Amygdala (tissue), 56 donors: Measurements from ENCODE around the gene SORCS2.
A peak's percentile ranks its signal among the peaks of the same experiment; 100 is the strongest.

Experiments used
- DNase-seq, 56 donors: peaks; one replicate each; lab custom pipeline; 2025; lab: John Stamatoyannopoulos, UW

Gene SORCS2

DNA sequence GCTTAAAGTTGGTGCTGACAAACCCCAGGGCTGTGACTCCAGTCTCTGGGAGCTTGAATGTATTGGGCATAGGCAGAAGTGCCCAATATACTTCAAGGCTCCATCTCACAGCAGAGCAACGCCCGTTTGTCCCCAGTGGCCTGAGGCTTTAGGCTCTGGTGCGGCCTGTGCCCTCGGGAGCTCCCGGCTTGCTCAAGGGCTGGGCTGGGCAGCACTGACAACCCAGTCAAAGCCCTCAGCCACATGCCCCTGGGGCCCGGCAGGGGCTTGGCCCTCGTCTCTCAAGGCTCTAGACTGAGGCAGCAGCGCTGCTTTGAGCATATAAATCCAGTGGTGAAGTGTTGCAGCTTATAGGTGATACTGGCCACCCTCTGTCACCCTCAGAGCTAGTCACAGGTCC lies 543.6 kb downstream of the SORCS2 start:
- DNase-seq = no peak

DNA sequence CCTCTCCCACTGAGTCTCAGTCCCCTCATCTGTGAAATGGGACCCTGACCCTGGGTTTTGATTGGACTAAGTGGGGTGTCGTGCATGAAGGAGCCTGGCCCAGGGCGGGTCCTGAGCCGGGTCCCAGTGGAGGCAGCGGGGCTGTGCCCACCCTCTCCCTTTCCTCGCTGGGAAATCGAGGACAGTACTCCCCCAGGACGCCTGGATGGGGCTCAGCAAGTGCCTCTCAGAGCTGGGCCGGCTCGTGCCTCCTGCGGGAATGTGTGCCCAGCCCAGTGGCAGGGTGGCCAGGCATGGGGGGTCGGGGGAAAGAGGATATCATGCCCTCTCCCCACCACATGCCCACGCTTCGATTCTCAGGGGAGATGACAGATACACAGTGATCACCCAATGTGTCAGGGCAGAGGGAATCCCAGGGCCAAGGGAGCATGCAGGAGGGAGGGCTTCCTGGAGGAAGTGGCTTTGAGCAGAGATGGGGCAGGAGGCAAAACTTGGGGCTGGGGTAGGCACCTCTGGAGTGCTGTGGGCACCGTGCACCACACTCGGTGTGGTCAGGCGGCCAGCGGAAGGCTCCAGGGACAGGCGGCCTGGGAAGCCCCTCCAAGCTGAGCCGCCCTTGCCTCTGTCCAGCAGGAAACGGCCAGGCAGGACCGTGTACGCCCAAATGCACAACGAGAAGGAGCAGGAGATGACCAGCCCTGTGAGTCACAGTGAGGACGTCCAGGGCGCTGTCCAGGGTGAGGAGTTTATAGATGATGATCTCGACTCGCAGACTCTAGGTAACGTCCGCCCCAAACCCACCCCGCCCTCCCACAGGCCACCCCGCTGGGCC lies 544.3 kb downstream of the SORCS2 start:
- no peak for DNase-seq

- no peak for DNase-seq
Measured at GRCh38 chr4:7737268-7737645, 544.9 kb downstream of the SORCS2 start.

DNA sequence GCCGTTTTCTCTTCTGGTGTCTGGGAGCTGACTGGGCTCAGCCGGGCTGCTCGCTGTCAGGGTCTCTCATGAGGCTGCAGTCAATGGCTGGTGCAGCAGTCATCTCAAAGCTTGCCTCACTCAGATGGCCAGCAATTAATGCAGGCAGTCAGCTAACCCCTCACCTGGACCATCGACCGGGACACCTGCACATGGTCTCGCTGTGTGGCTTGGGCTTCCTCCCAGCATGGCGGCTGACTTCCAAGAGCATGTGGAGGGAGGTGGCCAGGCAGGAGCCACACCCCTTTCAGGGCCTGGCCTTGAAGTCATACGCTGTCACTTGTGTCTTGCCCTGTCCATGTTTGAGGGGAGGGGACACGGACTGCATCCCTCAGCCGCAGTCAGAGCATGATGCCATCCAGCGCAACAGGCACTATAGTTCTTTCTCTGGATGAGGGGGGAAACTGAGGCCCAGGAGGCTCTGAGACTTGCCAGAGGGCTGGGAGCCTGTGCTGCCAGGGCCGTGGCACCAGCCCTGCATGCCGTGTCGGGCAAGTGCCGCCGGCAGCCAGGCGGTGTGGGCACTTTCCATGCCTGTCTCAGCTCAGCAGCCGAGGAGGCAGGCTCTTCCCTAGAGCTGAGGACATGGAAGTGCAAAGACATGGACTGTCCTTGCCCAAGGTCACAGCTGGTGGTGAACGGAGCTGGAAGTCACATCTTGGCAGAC lies 545.6 kb downstream of the SORCS2 start:
- DNase-seq = no peak

- DNase-seq = no peak
Measured at GRCh38 chr4:7738458-7739076, 546.2 kb downstream of the SORCS2 start.

DNA sequence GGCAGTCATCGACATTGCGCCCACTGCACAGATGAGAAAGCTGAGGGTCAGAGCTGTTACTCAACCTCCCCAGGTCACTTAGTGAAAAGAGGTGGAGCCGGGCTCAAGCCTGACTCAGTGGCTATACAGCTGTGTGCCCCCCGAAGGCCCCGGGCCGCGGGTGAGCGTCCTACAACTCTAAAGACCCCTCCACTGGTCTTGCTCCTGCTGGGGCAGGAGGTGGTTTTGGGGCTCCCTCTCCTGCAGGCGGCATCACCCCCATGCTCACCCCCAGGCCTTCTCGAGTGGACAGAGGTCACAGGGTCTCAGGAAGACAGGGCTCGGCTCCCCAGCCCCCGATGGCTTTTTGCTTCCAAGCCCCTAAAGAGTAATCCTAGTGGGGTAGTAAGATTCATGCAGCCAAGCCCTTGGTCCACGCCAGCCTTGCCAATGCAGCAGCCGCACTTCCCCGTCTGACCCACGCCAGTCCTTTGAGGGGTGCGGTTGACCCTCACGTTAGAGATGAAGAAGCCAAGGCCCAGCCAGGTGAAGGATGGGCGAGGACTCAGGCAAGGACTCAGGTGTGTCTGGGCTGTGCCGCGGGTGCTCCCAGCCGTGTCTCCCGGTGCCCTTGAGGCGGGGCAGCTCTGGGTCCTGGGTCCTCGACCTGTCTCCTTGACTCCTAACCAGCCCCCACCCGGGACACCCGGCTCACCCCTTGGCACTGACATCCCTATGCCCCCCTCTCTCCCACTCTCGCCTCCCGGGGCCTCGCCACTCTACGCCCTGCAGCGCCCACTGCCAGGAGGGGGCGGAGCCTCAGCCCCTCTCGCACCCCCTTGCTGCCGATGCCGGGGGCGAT lies 547.0 kb downstream of the SORCS2 start:
- no peak for DNase-seq

DNA sequence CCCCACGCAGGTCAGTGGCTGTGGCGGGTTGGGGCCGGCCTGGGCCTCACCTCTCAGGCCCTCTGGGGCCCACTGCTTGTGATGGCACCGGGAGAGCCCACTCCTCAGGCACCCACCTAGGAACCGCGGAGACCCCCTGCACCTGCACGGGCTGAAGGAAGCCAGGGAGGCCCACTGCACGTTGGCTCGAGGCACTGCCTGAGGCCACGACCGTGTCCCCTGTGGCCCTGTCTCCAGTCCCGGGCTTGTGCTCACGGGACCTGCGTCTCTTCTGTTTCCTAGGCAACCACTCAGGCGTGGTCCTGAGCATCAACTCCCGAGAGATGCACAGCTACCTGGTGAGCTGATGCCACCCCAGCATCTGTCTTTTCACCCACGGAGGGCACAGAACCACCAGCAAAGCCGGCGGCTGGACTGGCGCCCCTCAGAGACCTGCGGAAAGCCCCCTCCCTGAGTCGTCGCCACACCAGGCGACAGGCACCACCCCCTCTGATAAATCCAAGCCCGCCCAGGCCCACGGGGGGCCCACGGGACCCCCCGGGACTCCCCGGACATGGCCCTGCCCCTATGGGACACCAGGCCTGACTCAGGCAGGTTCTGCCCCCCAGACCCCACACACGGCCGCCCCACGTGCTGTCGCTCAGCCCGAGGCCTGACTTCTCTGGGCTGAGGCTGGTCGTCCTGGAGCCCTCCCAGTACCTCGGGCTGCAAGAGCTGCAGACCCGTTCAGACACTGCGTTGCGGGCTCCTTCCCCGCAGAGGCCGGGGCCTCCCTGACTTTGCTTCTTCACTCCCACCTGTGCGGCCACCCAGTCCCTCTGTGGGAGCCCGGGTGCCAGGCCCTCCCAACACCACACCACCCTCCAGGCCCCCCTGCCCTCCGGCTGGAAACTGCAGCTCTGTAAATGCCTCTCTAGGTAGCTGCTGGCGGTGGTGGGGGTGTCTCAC lies 547.9 kb downstream of the SORCS2 start:
- DNase-seq = no peak

DNA sequence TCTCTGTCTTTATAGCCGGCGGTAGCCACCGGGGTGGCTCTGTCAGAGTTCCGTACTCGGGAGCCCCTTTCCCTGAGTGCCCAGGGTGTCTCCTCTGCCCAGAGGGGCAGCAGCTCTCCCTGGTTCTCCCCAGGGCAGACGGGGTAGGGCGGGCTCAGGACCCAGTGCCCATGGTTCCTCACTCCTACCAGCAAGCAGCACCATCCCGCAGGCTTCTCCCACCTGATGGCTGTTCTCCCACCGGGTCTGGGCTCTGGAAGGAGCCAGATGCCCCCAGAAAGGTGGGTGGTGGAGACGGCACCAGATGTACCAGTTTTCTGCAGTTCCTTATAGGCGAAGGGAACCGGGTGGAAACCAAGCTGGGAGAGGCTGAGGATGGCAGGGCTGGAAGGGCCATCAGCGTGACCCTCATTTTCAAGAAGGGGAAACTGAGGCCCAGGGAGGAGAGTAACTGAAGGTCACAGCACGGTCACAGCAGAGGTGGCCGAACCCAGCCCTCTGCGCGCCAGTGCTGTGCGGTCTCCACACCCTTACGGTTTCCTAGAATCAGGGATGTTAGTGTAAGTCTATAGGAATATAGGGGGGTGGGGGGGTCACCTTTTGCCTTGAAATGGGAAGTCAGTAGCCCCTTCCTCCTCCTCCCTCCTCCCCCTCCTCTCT lies 548.7 kb downstream of the SORCS2 start:
- no peak for DNase-seq

- no peak for DNase-seq
Measured at GRCh38 chr4:7741946-7742806, 549.8 kb downstream of the SORCS2 start.

DNA sequence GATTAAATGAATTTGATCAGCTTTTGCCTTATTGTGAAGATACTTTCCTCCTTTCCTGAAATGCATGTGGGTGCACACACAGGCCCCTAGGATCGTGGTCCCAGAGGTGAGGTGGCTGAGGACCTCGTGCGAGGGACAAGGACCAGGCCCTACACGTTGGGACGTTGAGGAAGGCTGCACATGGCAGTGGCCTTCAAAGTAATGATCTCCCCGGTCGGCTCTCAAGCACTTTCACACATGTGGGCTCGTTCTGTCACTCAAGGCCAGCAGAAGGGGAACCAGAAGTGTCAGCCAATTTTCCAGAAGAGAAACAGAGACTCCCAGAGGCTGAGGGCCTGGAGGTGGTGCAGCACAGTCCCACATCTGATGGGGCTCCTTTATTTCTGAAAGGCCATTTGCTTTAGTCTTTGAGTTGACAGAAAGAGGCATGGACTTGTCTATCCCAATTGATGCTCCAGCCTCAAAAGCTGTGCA lies 550.5 kb downstream of the SORCS2 start:
- no peak for DNase-seq

DNA sequence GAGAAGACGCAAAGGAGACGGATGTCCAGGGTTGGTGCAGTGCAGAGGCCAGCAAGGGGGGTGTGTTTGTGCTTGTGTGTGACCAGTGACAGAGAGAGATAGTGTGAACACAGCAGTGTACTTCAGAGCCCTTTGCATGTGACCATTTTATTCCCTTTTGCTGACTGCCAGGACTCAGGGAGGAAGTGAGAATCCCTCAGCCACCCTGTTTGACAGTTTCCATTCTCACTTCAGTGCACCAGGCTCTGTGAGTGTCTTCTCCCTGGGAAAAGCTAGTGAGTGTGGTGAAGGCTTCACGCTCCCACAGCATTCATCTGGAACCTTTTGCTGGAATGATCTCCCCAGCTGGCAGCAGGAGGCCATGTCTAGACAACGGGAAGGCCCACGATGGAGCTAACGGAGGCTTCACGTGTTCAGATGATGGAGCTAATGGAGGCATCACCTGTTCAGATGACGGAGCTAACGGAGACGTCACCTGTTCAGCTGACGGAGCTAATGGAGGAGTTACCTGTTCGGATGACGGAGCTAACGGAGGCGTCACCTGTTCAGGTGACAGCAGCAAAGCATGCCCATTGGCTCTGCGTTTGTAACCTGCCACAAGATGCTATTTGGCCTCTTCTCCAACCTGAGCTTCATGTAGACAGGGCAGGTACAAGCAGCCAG lies 551.9 kb downstream of the SORCS2 start:
- peak in 6 of 56 donors; percentile 6 to 63 (median 21) for DNase-seq

DNA sequence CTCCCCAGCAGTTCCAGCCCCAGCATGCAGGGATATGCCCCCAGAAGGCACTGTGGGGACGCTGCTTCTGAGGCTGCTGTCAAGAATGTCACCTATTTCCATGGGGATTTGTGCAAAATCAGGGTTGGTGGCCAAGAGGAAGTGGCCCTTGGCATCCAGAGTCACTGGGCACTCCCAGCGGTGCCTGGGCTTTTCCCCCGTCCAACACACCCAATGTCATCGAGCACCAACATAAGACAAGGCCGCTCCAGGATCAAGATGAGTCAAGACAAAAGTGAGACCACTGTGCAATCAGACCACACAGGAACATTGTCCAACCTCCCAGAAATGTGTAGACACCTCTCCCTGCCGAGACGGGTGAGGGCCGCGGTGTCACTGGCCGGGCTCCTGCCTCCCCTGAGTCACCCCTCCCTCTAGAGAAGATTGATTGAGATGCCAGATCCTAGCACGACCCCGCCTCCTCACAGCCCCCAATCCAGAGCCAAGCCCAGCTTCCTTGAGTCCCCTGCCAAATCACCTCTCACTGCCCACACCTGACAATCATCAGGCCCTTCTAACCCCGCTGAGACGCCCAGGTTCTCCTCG lies 553.1 kb downstream of the SORCS2 start:
- no peak for DNase-seq

DNA sequence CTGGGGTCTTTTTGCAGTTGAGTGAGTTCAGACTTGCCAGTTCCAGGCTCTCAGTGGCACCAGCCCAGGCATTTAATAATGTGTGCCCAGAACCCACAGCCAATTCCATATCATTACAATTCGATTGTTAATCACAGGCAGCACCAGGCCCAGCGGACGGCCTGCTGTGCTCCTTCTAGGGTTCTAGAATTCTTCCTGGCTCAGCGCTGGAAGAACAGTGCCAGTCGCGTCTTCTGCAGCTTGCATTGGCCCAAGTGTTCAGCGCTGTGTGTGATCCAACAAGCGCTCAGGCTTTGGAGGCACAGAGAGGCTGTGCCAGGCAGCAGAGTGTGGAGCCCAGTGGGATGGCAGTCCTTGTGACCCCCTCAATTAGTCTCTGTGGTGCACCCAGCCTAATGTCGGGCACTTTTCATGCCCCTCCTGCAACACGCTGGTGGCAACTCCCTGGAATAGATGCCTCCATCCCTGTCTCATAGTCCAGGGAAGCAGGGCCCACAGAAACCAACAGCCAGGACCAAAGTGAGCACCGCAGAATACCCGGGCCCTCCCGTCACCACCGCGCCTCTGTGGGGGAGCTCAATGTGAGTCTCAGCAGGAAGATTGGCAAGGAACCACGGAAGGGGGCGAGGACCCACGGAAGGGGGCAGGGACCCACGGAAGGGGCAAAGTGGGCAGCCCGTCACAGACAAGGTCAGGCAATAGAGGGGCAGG lies 554.2 kb downstream of the SORCS2 start:
- peak in 3 of 56 donors; percentile 9 to 44 (median 23) for DNase-seq

DNA sequence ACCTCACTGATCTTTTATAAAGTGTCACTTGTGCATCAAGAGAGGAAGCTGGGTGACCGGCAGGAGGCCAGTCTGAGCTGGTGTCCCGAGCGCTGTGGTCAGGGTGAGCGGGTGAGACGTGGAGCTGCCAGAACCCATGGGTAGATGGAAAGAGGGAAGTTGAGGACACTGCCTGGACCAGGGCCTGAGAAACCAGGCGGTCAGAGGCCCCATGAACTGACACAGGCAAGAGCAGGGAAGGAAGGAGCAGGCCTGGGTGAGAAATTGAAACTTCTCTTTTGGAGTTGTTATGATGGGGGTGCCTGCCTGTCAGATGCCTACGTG lies 554.7 kb downstream of the SORCS2 start:
- peak in 17 of 56 donors; percentile 6 to 55 (median 35) for DNase-seq

DNA sequence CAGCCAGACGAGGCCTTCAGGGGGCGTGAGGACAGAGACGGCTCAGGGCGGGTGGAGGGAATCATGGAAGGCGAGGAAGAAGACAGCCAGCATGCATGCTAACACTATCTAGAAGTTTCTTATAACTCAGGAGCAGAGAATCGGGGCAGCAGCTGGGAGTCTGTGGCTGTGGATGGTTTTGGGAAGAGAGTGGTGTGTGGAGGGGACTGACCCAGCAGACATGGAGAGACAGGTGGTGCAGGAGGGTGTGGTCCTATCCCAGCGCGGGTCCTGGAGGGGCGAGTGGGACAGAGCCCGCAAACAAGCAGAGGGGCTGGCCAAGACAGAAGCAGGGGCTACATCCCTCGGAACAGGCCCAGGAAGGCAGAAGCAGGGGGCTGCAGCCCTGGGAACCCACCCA lies 555.2 kb downstream of the SORCS2 start:
- DNase-seq = no peak

DNA sequence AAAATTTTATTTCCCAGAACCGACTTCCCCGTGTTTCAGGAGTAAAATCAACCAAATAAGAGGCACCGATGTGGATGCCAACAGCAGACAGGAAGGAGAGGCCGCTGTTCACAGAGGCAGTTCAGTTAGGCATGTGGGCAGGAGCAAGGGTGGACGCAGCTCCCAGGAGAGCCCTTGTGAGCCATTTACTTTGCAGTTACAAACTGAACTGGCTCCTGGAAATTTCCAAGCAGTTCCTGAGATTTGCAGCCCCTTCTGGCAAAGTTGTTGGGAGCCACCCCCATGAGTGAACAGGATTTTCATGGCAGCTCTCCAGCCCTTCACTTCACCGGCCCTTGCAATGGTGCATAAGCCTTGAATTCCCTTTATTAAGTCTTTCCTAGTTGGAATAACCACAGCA lies 558.2 kb downstream of the SORCS2 start:
- no peak for DNase-seq
